OCI-LY7 (cell line): ENCODE data around the gene AMFR.

Experiments
- EZH2phosphoT487 ChIP-seq: fragments of 200-600 bp; sonication (generic); IDR thresholded peaks from 2 replicates; pipeline ENCODE4 v1.6.1; 2018; ENCODE audit warnings: low read depth, borderline replicate concordance, mild to moderate bottlenecking, mixed run types, antibody characterized with exemption, low read length, moderate library complexity, mixed read lengths
- TF ChIP-seq, protein P1 (sequence below): fragments of 200-600 bp; sonication (generic); conservative IDR thresholded peaks from 2 replicates; pipeline ENCODE4 v1.5.1; 2014; ENCODE audit warnings: mild to moderate bottlenecking, antibody characterized with exemption, low read length, moderate library complexity, mixed read lengths

DNA sequence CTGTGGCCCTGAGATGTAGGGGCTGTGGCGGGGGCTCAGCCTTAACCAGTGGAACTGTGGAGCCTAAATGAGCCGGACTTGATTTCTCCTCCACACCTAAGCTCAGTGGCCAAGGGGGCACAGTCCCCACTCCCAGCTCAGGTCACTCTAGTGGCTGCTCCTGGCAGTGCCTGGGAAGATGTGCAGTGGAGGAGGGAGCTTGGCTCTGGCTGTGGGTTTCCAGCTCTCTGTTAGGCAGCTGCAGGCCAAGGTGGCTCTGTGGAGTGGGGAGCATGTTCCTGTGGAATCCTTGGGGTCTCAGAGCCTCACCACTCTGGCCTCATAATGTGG is 76.3 kb downstream of the AMFR start:
- TF ChIP-seq, protein P1, sequence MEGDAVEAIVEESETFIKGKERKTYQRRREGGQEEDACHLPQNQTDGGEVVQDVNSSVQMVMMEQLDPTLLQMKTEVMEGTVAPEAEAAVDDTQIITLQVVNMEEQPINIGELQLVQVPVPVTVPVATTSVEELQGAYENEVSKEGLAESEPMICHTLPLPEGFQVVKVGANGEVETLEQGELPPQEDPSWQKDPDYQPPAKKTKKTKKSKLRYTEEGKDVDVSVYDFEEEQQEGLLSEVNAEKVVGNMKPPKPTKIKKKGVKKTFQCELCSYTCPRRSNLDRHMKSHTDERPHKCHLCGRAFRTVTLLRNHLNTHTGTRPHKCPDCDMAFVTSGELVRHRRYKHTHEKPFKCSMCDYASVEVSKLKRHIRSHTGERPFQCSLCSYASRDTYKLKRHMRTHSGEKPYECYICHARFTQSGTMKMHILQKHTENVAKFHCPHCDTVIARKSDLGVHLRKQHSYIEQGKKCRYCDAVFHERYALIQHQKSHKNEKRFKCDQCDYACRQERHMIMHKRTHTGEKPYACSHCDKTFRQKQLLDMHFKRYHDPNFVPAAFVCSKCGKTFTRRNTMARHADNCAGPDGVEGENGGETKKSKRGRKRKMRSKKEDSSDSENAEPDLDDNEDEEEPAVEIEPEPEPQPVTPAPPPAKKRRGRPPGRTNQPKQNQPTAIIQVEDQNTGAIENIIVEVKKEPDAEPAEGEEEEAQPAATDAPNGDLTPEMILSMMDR: no peak
- no peak for TF ChIP-seq EZH2phosphoT487
